ENCODE results near the gene DPAGT1.

GRCh38 chr11:119130662-119131061, 29.0 kb upstream of the DPAGT1 start:
- TF ChIP-seq EZH2 (IDR thresholded peaks at IDR 0.05; ENCODE audit: low read depth), result no peak
- TF ChIP-seq CTCF (conservative IDR thresholded peaks at IDR 0.05), result no peak

Data from PC-9 (cell line).